Skeletal muscle cell (primary cell): ENCODE data around the gene SLC39A3.

ENCODE experiments used
- DNase-seq: peaks from one replicate; pipeline ENCODE4 v3.0.0-alpha.2; 2010; ENCODE audit warnings: low read depth
- H3K4me3 ChIP-seq: 2 replicates; pipeline ENCODE4 v1.5.1; 2011; ENCODE audit warnings: low read depth, mild to moderate bottlenecking, control low read depth, low read length, moderate library complexity

Gene SLC39A3

GRCh38 chr19:2770055-2771013 is 30.5 kb upstream of the SLC39A3 start:
- H3K4me3 ChIP-seq: no peak overlapping the region

DNA sequence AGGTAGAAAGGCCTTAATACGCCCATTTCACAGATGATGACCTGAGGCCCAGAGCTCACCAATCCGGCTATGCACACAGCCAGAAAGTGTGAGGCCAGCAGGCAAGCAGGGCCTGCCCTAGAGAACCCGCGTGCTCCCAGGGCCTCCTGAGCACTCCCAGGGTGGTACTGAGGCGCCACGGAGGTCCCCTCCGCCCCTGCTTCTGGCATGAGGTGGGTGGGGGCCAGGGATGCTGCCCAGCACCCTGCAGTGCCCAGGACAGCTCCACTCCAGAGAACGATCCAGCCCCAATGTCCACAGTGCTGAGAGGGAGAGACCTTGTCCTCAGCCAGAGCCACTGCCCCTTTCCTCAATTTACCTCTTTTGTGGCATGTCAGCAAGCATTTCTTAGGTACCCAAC is 29.4 kb upstream of the SLC39A3 start:
- DNase-seq: no peak
- H3K4me3 ChIP-seq: no peak overlapping the region

More at GRCh38 chr19:2770055-2771013, 30.5 kb upstream of the SLC39A3 start:
- DNase-seq: no peak

- no peak overlapping the region for H3K4me3 ChIP-seq
Observed at GRCh38 chr19:2768365-2769132, 28.7 kb upstream of the SLC39A3 start.

DNA sequence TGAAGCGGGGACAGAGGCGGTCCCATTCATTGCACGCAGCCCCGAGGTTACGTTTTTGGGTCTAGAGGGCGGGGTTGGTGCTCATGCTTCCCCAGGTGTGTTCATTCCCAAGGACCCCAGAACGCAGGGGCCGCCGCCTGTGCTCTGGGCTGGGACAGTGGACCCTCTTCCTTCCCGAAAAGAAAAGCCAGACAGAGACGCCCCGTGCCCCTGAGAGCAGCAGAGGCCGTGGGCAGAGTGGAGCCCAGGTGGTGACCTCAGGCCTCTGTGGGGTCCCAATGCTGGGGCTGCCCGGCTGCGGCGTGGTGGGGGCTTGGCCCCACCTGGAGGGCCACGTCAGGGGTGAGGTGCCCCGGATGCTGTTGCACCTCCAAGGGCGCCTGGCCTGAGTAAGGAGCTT is 27.9 kb upstream of the SLC39A3 start:
- no peak for DNase-seq
- H3K4me3 ChIP-seq: no peak overlapping the region

More at GRCh38 chr19:2768365-2769132, 28.7 kb upstream of the SLC39A3 start:
- no peak for DNase-seq

DNA sequence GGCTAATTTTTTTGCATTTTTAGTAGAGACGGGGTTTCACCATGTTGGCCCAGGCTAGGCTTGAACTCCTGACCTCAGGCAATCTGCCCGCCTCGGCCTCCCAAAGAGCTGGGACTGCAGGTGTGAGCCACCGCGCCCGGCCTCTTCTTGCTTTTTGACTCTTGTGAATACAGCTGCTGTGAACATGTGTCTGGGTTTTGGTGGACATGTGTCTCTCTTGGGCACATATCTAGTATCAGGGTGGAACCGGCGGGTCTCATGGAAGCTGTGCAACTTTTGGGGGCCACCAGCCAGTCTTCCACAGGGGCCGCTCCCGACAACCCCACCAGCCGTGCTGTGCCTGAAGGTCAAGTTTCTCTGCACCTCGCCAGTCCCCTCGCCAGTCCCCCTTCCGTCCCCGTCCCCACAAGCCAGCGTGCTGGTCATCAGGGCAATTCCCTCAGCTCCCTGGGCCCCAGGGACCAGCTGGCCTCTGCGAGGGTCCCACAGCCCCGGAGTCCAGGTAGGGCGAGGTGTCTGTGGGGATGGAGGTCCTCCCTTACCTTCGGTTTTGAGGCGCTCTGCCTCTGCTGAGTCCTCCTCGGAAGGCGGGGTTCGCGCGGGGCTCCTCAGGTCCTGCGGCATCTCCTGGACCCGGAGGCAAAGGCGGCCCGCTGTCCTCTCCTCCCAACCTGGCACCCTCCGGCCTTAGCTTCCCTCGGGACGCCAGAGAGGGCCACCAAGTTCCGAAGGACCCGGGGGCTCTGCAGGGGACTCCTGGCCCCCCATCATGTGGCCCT is 27.0 kb upstream of the SLC39A3 start:
- H3K4me3 ChIP-seq: no peak overlapping the region
- no peak for DNase-seq

GRCh38 chr19:2765376-2765775 is 25.6 kb upstream of the SLC39A3 start:
- no peak overlapping the region for H3K4me3 ChIP-seq
- no peak for DNase-seq

- no peak overlapping the region for H3K4me3 ChIP-seq
- no peak for DNase-seq
Observed at GRCh38 chr19:2764945-2765344, 25.1 kb upstream of the SLC39A3 start.

DNA sequence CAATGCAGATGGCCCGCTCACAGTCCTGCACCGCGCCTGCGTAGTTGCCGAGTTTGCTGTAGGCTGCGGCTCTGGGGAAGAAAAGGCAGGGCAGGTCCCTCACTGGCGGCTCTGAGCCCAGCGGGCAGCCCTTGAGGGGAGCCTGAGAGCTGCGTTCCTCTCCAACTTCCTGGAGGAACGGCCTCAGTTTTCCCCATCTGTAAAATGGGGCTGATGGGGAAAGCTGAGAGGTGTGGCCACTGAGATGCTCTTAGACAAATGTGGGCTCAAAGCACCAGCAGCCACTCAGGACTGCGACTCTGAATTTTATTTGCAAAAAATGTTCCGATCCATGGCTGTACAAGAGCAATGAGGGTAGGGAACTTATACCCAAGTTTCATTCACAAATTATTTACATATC is 23.9 kb upstream of the SLC39A3 start:
- no peak for DNase-seq

GRCh38 chr19:2762783-2763496 is 23.1 kb upstream of the SLC39A3 start:
- no peak for DNase-seq
- H3K4me3 ChIP-seq: no peak overlapping the region

More for the DNA sequence above, 23.9 kb upstream of the SLC39A3 start:
- no peak overlapping the region for H3K4me3 ChIP-seq

DNA sequence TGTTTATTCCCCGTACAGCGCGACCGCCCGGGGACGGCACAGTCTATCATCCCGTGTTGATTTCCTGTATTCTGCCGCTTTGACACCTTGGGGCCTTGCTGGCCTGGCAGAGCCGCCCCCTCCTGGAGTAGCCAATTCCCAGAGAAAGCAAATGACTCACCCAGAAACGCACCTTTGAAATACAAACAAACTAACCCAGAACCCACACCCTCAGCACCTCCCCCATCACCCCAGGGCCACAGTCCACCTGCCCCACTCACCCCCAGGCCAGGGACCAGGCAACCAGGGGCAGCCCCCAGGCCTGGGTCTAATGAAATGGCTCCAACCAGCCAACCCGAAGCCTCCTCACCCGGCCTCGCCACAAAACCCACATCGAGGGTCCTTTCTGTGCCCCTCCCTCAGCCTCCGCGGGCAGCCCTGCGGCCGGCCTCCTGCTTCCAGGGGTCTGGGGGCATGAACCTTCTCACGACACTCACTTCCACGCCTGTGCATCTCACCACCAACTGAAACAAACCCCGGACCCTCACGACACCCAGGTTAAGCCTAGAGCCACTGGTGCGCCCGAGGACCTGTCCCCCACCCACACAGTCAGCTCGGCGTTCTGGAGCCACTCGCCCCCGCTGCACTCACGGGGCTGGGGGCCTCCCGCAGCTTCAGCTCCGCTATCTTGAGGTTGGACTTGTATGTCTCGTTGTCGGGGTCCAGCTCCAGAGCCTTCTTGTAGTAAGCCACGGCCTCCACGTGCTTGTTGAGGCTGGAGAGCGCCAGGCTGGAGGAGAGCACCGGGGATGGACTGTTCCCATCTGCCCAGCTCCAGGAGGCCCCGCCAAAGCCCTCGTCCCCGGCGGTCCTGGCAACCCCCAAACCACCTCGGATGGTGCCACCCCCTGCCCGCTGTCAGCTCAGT is 22.3 kb upstream of the SLC39A3 start:
- no peak for DNase-seq
- no peak overlapping the region for H3K4me3 ChIP-seq

DNA sequence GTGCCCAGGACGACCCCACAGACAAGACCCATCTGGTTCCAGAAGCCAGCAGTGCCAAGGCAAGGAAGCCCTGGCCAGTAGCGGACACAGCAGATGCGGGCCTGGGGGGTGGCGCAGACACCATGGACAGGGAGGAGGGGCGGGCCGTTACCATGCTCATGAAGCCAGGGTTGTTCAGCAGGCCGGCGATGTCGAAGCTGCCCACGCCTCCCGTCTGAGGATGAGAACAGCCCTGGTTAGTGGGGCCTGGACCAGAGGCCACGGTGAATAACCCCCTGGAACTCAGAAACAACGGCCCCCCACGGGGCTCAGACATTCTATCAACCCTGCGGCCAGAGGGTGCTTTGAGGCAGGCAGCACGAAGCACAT is 21.5 kb upstream of the SLC39A3 start:
- H3K4me3 ChIP-seq: no peak overlapping the region
- DNase-seq: no peak

DNA sequence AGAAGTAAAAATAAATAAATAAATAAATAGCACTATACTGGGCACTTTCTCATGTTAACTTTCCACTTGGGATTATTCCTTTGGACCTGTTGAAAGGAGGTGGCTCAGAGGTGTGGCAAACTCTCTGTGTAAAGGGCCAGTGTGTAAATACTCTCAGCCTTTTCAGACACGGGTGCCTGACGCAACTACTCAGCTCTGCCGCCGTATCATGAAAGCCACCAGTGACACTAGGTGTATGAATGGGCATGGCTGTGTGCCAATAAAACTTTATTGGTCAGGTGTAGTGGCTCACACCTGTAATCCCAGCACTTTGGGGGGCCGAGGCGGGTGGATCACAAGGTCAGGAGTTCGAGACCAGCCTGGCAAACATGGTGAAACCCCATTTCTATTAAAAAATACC is 20.1 kb upstream of the SLC39A3 start:
- no peak for DNase-seq
- no peak overlapping the region for H3K4me3 ChIP-seq

- H3K4me3 ChIP-seq: no peak overlapping the region
- no peak for DNase-seq
Observed at GRCh38 chr19:2759362-2759761, 19.5 kb upstream of the SLC39A3 start.

DNA sequence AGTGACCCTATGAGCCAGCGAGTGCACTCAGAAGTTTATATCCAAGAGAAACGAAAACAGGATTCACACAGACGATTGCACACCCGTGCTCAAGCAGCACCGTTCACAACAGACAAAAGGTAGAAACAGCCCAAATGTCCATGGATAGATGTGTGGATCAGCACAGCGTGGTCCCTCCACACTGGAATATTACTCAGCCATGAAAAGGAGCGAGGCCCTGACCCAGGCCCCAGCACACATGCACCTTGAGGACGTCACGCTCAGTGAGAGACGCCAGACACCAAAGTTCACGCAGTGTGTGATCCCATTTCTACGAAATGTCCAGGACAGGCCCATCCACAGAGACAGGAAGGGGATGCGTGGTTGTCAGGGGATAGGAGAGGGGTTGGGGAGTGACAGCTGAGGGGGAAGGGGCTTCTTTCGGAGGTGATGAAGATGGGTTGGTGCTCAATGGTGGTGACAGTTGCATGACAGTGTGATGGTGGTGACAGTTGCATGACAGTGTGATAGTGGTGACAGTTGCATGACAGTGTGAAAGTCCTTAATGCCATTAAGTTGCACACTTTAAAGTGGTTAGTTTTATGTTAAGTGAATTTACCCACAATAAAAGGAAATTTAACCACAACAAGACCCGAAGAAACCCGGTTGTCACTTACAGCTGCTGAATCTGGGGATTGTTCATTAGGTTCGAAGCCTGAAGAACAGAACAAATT is 18.9 kb upstream of the SLC39A3 start:
- no peak overlapping the region for H3K4me3 ChIP-seq
- DNase-seq: no peak

- H3K4me3 ChIP-seq: no peak overlapping the region
- no peak for DNase-seq
Observed at GRCh38 chr19:2756921-2757881, 17.4 kb upstream of the SLC39A3 start.

GRCh38 chr19:2756477-2756876 is 16.7 kb upstream of the SLC39A3 start:
- DNase-seq: no peak
- no peak overlapping the region for H3K4me3 ChIP-seq

DNA sequence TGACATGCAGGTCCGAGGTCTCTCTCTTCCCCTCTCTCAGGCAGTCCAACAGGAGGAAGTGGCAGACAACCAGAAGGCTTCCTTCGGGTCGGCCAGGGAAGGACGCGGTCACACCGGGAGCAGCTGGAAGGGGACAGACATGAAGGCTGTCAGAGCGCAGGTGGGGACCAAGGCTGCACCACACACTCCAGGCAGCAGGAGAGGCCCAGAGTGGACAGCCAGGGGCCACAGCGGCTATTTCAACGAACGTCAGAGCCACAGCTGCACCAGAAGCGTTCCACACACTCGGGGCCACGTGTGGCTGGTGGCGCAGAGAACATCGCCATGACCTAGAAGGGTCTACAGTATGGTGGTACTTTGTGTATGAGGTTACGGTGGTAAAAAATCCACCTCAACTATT is 16.0 kb upstream of the SLC39A3 start:
- H3K4me3 ChIP-seq: no peak overlapping the region
- no peak for DNase-seq
